Tibial artery (tissue), 4 donors: ENCODE data around the gene ATG4C.

ENCODE experiments used
- DNase-seq, 2 donors: peaks; one replicate each; pipeline ENCODE4 v3.0.0-alpha.2; 2019
- H3K27ac ChIP-seq, 2 donors: fragments of 200-600 bp; sonication (generic) in 1 of 2; 1 replicate in 1 of 2; 2 replicates in 1 of 2; pipeline ENCODE4 v1.5.1; 2018 to 2019; ENCODE audit warnings: mild to moderate bottlenecking in 1 of 2
- H3K27me3 ChIP-seq, 2 donors: fragments of 200-600 bp; sonication (generic) in 1 of 2; one replicate each; pipeline versions ENCODE4 v1.5.1 to v1.6.0; 2016 to 2019
- H3K36me3 ChIP-seq, 3 donors: fragments of 200-600 bp; sonication (generic) in 2 of 3; one replicate each; pipeline ENCODE4 v1.5.1; 2016 to 2019; ENCODE audit warnings: mild to moderate bottlenecking in 2 of 3
- H3K4me1 ChIP-seq, 4 donors: fragments of 200-600 bp; sonication (generic) in 2 of 4; 1 replicate in 3 of 4; 2 replicates in 1 of 4; pipeline ENCODE4 v1.5.1; 2016 to 2019
- H3K4me3 ChIP-seq, 2 donors: fragments of 200-600 bp; sonication (generic) in 1 of 2; 1 replicate in 1 of 2; 2 replicates in 1 of 2; pipeline ENCODE4 v1.5.1; 2018 to 2019; ENCODE audit warnings: mild to moderate bottlenecking in 2 of 2
- H3K9me3 ChIP-seq, 3 donors: fragments of 200-600 bp; sonication (generic) in 1 of 3; one replicate each; pipeline ENCODE4 v1.5.1; 2016 to 2019
- intact Hi-C: fragments of 100-400 bp; cut with DNase I; formaldehyde crosslinking; loops from one replicate; pipeline ENCODE4 v1.15.0; 2023; ENCODE audit warnings: low total_unique reads
- TF ChIP-seq, protein P1 (sequence below), 2 experiments: fragments of 200-600 bp in 1 of 2; fragments of 450-650 bp in 1 of 2; IDR thresholded peaks; one replicate each; pipeline ENCODE4 v1.5.1; 2017 to 2019; ENCODE audit warnings: antibody characterized with exemption in 2 of 2, mild to moderate bottlenecking in 1 of 2, moderate library complexity in 1 of 2

The ATG4C gene

DNA sequence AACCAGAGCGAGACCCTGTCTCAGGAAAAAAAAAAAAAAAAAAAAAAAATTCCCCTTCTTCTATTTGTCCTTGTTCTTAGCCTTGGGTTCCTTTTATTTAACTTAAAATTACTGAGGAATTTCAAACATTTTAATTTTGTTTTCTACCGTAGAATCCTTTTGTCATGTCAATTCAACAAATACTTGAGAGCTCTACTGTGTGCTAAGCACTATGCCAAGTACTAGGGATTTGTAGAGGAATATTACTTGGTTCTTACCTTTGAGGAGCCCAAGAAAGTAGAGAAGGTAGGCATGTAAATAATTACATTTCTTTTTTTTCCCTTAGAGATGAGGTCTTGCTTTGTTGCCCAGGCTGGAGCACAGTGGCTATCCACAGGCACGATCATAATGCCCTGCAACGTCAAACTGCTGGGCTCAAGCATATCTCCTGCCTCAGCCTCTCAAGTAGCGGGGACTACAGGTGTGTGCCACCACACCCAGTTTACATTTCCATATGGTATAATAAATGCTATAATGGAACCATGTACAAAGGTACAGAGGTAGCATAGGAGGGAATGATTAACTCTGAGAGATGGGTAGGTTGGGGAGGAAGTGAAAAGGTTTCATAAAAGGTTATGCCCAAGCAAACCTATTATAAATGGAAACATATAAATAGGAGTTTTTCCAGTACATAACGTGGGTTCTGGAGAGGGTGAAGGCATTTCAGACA lies 104.0 kb downstream of the ATG4C start:
- no peaks in the 10 kb centered on the region for H3K36me3 ChIP-seq
- intact Hi-C loops: no loop called here

DNA sequence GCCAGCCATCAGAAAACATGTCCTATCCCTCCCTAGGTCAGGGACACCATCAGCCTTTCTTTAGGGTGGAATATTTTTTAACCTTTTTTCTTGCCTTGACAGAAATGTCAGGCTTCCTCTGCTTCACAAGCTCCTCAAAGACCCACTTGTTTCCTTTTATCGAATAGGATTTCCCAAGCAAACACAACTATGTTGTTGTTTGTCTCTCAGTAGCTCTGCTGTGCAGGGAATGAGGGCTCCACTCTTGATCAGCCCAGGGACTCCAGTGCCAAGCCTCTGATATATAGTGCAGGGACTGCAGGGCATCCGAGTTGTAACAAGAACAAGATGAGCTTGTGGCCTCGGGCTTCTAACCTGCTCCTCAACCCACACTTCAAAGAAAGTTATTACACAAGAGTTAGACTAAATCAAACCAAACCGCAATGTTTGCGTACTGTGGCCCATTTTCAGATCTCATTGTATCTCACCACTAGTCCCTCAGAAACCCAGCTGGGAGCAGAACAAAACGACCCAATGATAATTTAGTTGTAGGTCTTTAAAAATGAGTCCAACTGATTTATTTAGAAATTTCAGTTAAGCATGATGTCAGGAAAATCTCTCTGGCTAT lies 108.1 kb downstream of the ATG4C start:
- no peaks in the 10 kb centered on the region for H3K9me3 ChIP-seq
- TF ChIP-seq, protein P1, sequence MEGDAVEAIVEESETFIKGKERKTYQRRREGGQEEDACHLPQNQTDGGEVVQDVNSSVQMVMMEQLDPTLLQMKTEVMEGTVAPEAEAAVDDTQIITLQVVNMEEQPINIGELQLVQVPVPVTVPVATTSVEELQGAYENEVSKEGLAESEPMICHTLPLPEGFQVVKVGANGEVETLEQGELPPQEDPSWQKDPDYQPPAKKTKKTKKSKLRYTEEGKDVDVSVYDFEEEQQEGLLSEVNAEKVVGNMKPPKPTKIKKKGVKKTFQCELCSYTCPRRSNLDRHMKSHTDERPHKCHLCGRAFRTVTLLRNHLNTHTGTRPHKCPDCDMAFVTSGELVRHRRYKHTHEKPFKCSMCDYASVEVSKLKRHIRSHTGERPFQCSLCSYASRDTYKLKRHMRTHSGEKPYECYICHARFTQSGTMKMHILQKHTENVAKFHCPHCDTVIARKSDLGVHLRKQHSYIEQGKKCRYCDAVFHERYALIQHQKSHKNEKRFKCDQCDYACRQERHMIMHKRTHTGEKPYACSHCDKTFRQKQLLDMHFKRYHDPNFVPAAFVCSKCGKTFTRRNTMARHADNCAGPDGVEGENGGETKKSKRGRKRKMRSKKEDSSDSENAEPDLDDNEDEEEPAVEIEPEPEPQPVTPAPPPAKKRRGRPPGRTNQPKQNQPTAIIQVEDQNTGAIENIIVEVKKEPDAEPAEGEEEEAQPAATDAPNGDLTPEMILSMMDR (IDR thresholded peaks at IDR 0.05): no peak
- intact Hi-C loops: no loop called here
- no peaks in the 10 kb centered on the region for H3K27me3 ChIP-seq
- no peak for DNase-seq
- H3K27ac ChIP-seq: no peak overlapping the region
- H3K4me3 ChIP-seq: no peak overlapping the region
- no peaks in the 10 kb centered on the region for H3K4me1 ChIP-seq
- no peaks in the 10 kb centered on the region for H3K36me3 ChIP-seq

More for the DNA sequence above, 104.0 kb downstream of the ATG4C start:
- no peaks in the 10 kb centered on the region for H3K9me3 ChIP-seq
- TF ChIP-seq, protein P1 (IDR thresholded peaks at IDR 0.05): no peak
- no peak overlapping the region for H3K27ac ChIP-seq
- no peaks in the 10 kb centered on the region for H3K27me3 ChIP-seq
- no peaks in the 10 kb centered on the region for H3K4me1 ChIP-seq
- no peak for DNase-seq
- no peak overlapping the region for H3K4me3 ChIP-seq

DNA sequence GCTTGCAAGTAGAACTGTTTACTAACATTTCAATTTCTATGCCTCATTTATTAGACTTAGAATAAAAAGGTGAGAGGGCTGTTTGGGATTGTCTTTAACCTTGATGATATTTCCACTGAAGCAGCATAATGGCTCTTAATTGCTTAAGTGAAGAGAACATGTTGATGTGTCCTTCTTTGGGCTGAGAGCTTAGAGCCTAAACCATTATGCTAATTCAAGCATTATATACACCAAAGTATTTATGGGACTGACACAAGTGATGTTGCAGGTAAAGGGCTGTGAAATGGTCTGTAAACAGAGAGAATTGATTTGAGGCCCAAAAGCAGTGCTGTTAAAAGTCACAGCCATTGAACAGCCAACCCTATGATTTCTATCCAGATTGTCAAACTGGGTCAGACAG lies 113.9 kb downstream of the ATG4C start:
- DNase-seq: no peak
- Histone ChIP-seq H3K27me3 (no peaks in the 10 kb centered on the region), H3K36me3 (no peaks in the 10 kb centered on the region), H3K27ac (no peak overlapping the region), H3K4me3 (no peak overlapping the region), H3K4me1 (no peaks in the 10 kb centered on the region), H3K9me3 (no peaks in the 10 kb centered on the region)
- intact Hi-C loops: no loop called here
- TF ChIP-seq, protein P1 (IDR thresholded peaks at IDR 0.05): no peak

DNA sequence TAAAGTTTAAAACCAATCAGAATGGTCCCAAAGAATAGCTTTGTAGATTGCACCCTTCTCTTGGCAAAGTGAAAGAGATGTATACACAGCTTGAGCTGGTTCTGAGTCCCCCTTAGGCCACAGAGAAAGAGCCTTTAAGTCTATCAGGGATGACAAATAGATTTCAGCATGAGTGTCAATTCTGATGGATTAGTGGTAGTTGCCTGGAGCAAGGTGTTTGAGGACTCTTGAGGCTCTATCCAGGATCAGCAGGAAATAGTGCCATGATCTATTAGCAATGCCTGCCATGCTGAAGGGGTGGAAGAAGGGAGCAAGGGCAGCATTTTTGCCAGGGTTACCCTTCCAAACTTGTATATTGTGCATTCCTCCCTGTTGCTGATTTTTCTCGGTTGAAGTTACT lies 116.6 kb downstream of the ATG4C start:
- intact Hi-C loops: no loop called here
- no peaks in the 10 kb centered on the region for H3K4me1 ChIP-seq
- no peak overlapping the region for H3K27ac ChIP-seq
- DNase-seq: no peak
- TF ChIP-seq, protein P1 (IDR thresholded peaks at IDR 0.05): no peak
- H3K4me3 ChIP-seq: no peak overlapping the region
- no peaks in the 10 kb centered on the region for H3K27me3 ChIP-seq
- no peaks in the 10 kb centered on the region for H3K36me3 ChIP-seq
- H3K9me3 ChIP-seq: no peaks in the 10 kb centered on the region

DNA sequence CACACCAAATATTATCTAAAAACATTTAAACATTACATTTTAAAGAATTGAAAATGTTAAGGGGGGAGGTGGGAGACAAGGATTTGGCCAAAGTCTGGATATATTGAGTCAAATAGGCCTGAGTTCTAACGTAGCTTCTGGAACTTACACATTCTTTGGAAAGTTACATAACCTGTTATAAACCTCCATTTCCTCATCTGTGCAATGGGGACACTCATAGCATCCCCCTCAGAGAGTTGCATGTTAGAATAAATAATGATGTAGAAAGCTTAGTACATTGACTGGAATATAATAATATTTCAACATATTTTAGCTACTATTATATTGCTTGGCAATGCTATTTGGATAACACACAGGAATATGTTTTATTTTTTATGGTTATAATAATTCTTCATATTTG lies 117.7 kb downstream of the ATG4C start:
- intact Hi-C loops: no loop called here
- no peaks in the 10 kb centered on the region for H3K9me3 ChIP-seq
- no peaks in the 10 kb centered on the region for H3K36me3 ChIP-seq
- no peak overlapping the region for H3K27ac ChIP-seq
- no peaks in the 10 kb centered on the region for H3K4me1 ChIP-seq
- no peak for DNase-seq
- no peaks in the 10 kb centered on the region for H3K27me3 ChIP-seq
- no peak overlapping the region for H3K4me3 ChIP-seq
- TF ChIP-seq, protein P1 (IDR thresholded peaks at IDR 0.05): no peak
